ACHN (cell line): ENCODE measurements around the gene CDCA7L.
"Not testable (repeated sequence)": the region's sequence is repeated elsewhere in the genome, so short reads cannot be mapped to it uniquely, and the experiment has no call there.

Source experiments
- DNase-seq: peaks from one replicate; pipeline ENCODE4 v3.0.0-alpha.2; 2015
- in situ Hi-C: cut with HindIII; loops from 2 replicates; pipeline ENCODE4 v1.10.0; 2017; ENCODE audit warnings: low sequenced_read_pairs, low pct_ligation_motif_present, low pct_unique_long_range_greater_than_20kb

The CDCA7L gene

GRCh38 chr7:21947056-21947455, 1.4 kb upstream of the CDCA7L start:
- no peak for DNase-seq
- in situ Hi-C loops = no loop called here

GRCh38 chr7:21946222-21946709, 567 bp upstream of the CDCA7L start:
- in situ Hi-C loops = no loop called here
- no peak for DNase-seq

GRCh38 chr7:21944616-21945453, 864 bp downstream of the CDCA7L start:
- in situ Hi-C loops = no loop called here
- peak; percentile 60 for DNase-seq

- no peak for DNase-seq
- in situ Hi-C loops = no loop called here
Observed at GRCh38 chr7:21943436-21943835, 2.3 kb downstream of the CDCA7L start.

GRCh38 chr7:21942955-21943354, 2.7 kb downstream of the CDCA7L start:
- DNase-seq = no peak
- in situ Hi-C loops = no loop called here

- in situ Hi-C loops = no loop called here
- DNase-seq = no peak
Observed at GRCh38 chr7:21941611-21942141, 4.0 kb downstream of the CDCA7L start.

GRCh38 chr7:21939858-21940372, 5.8 kb downstream of the CDCA7L start:
- DNase-seq = peak; percentile 39
- in situ Hi-C loops = no loop called here

- in situ Hi-C loops = no loop called here
- peak; percentile 98 for DNase-seq
Observed at GRCh38 chr7:21939136-21939857, 6.4 kb downstream of the CDCA7L start.

- no peak for DNase-seq
- in situ Hi-C loops = no loop called here
Observed at GRCh38 chr7:21938463-21938862, 7.2 kb downstream of the CDCA7L start.

- DNase-seq = no peak
- in situ Hi-C loops = no loop called here
Observed at GRCh38 chr7:21934808-21935207, 10.9 kb downstream of the CDCA7L start.

- in situ Hi-C loops, DNase-seq: not testable (repeated sequence)
Observed at GRCh38 chr7:21933293-21933692, 12.4 kb downstream of the CDCA7L start.

- in situ Hi-C loops = no loop called here
- DNase-seq = no peak
Observed at GRCh38 chr7:21927693-21928092, 18.0 kb downstream of the CDCA7L start.

GRCh38 chr7:21926448-21926847, 19.3 kb downstream of the CDCA7L start:
- in situ Hi-C loops = no loop called here
- no peak for DNase-seq

- DNase-seq = no peak
Observed at GRCh38 chr7:21923658-21924057, 22.0 kb downstream of the CDCA7L start.

GRCh38 chr7:21922605-21923004, 23.1 kb downstream of the CDCA7L start:
- in situ Hi-C loops = no loop called here
- no peak for DNase-seq

More at GRCh38 chr7:21923658-21924057, 22.0 kb downstream of the CDCA7L start:
- in situ Hi-C loops = no loop called here

GRCh38 chr7:21920936-21921335, 24.8 kb downstream of the CDCA7L start:
- in situ Hi-C loops = no loop called here

GRCh38 chr7:21918216-21918615, 27.5 kb downstream of the CDCA7L start:
- no peak for DNase-seq
- in situ Hi-C loops = no loop called here

More at GRCh38 chr7:21920936-21921335, 24.8 kb downstream of the CDCA7L start:
- DNase-seq = no peak

GRCh38 chr7:21916629-21917028, 29.1 kb downstream of the CDCA7L start:
- no peak for DNase-seq
- in situ Hi-C loops = no loop called here

- in situ Hi-C loops = no loop called here
- DNase-seq = no peak
Observed at GRCh38 chr7:21916176-21916575, 29.5 kb downstream of the CDCA7L start.
